Activated CD4-positive, alpha-beta memory T cell treated with anti-CD3 and anti-CD28 coated beads for 36 hours (primary cell): ENCODE data around the gene PIEZO2. TPM values are rescaled to one million over a fixed set of nuclear protein-coding genes. Genes with fewer than 3 reads are reported as not detected.
"Not testable (repeated sequence)": the region's sequence is repeated elsewhere in the genome, so short reads cannot be mapped to it uniquely, and the experiment has no call there.

Experiments used
- CTCF ChIA-PET: fragments of 350-600 bp; sonication (Branson Sonifier 250); formaldehyde crosslinking; loops from one replicate; lab custom pipeline; 2021; ENCODE audit warnings: antibody characterized with exemption, inconsistent platforms; lab: Charles Lee
- POLR2A ChIA-PET: fragments of 350-600 bp; sonication (Branson Sonifier 250); formaldehyde crosslinking; loops from one replicate; lab custom pipeline; 2021; ENCODE audit warnings: antibody characterized with exemption; lab: Charles Lee
- DNase-seq: peaks from one replicate; pipeline ENCODE4 v3.0.0-alpha.2; 2020
- H3K27ac Mint-ChIP-seq: one replicate; pipeline ENCODE4 v1.8.0; 2021; ENCODE audit warnings: mixed read lengths
- H3K27me3 Mint-ChIP-seq: one replicate; pipeline ENCODE4 v1.8.0; 2021; ENCODE audit warnings: mixed read lengths
- H3K36me3 Mint-ChIP-seq: one replicate; pipeline ENCODE4 v1.8.0; 2021; ENCODE audit warnings: mixed read lengths
- H3K4me1 Mint-ChIP-seq: one replicate; pipeline ENCODE4 v1.8.0; 2021; ENCODE audit warnings: low read depth, mixed read lengths
- H3K4me3 Mint-ChIP-seq: one replicate; pipeline ENCODE4 v1.8.0; 2021; ENCODE audit warnings: mild to moderate bottlenecking, mixed read lengths
- H3K9me3 Mint-ChIP-seq: one replicate; pipeline ENCODE4 v1.8.0; 2021; ENCODE audit warnings: mixed read lengths
- intact Hi-C: fragments of 100-400 bp; cut with micrococcal nuclease; formaldehyde crosslinking; loops from one replicate; pipeline ENCODE4 v1.15.1; 2023
- microRNA-seq: library from miRNA; unstranded; fragments of <30 nt; microRNA quantifications from one replicate; pipeline ENCODE4 v1.2.0, GENCODE V29; 2022; ENCODE audit warnings: borderline number of aligned reads, borderline microRNAs expressed, borderline replicate concordance
- total RNA-seq, 2 experiments: library from RNA; stranded (reverse); gene quantifications; one replicate each; pipeline ENCODE4 v1.2.3, GENCODE V29; 2021

The PIEZO2 gene
- total RNA-seq, 2 experiments from 2014 or later, result not detected

DNA sequence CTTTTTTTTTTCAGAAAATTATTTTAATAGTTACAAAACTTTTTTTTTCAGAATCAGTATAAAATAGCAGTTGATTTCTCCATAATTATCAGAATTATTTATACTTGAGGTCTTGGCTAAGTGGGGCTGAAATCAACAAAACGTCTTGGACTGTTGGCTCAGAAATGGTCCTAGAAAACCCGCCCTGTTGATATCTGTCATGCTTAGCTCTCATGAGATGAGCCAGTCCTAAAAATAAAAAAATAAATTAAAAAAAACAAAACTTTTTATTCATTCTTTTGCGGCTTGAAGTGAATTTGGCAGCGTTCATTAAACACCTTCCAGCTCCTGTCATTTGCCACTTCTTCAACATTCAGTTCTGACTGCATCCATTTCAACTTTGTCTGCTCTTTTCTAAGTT lies 525.8 kb downstream of the PIEZO2 start:
- H3K4me1 Mint-ChIP-seq, POLR2A ChIA-PET, H3K9me3 Mint-ChIP-seq, intact Hi-C loops, H3K27me3 Mint-ChIP-seq, H3K4me3 Mint-ChIP-seq, CTCF ChIA-PET, H3K36me3 Mint-ChIP-seq, H3K27ac Mint-ChIP-seq, DNase-seq: not testable (repeated sequence)

GRCh38 chr18:10622982-10623381 lies 526.4 kb downstream of the PIEZO2 start:
- H3K27ac Mint-ChIP-seq, H3K9me3 Mint-ChIP-seq, intact Hi-C loops, POLR2A ChIA-PET, H3K4me3 Mint-ChIP-seq, H3K27me3 Mint-ChIP-seq, CTCF ChIA-PET, DNase-seq, H3K4me1 Mint-ChIP-seq, H3K36me3 Mint-ChIP-seq: not testable (repeated sequence)

GRCh38 chr18:10620670-10621329 lies 528.6 kb downstream of the PIEZO2 start:
- H3K27me3 Mint-ChIP-seq, CTCF ChIA-PET, H3K9me3 Mint-ChIP-seq, POLR2A ChIA-PET, DNase-seq, intact Hi-C loops, H3K36me3 Mint-ChIP-seq, H3K4me3 Mint-ChIP-seq, H3K27ac Mint-ChIP-seq, H3K4me1 Mint-ChIP-seq: not testable (repeated sequence)

Small RNA genes within 50 kb of the gene (microRNA-seq; reads per million reads assigned to microRNA genes)
- not detected for gene MIR6788
